Endodermal cell (in vitro differentiated cells): Measurements from ENCODE around the gene EN1. TPM values are rescaled to one million over a fixed set of nuclear protein-coding genes. Genes with fewer than 3 reads are reported as not detected.

Experiments
- DNase-seq: peaks from one replicate; pipeline ENCODE4 v3.0.0-alpha.2; 2017
- H3K27ac ChIP-seq: 2 replicates; pipeline ENCODE4 v1.5.1; 2013; ENCODE audit warnings: mild to moderate bottlenecking, low read depth, low read length, moderate library complexity
- H3K27me3 ChIP-seq: 2 replicates; pipeline ENCODE4 v1.6.1; 2013; ENCODE audit warnings: mild to moderate bottlenecking, low read length, moderate library complexity; ENCODE audit not compliant: insufficient read depth, control insufficient read depth, poor library complexity, severe bottlenecking
- H3K36me3 ChIP-seq: 2 replicates; pipeline ENCODE4 v1.7.0; 2013; ENCODE audit warnings: mild to moderate bottlenecking, low read length, moderate library complexity; ENCODE audit not compliant: control insufficient read depth, insufficient read depth
- H3K4me1 ChIP-seq: one replicate; pipeline ENCODE4 v1.7.0; 2013; ENCODE audit warnings: low read length; ENCODE audit not compliant: control insufficient read depth, insufficient read depth
- H3K4me3 ChIP-seq: 2 replicates; pipeline ENCODE4 v1.5.1; 2013; ENCODE audit warnings: mild to moderate bottlenecking, low read length, moderate library complexity
- H3K9ac ChIP-seq: 2 replicates; pipeline ENCODE4 v1.6.1; 2013; ENCODE audit warnings: mild to moderate bottlenecking, low read length, moderate library complexity; ENCODE audit not compliant: poor library complexity, severe bottlenecking; ENCODE audit errors: extremely low read depth
- H3K9me3 ChIP-seq: 2 replicates; pipeline ENCODE4 v1.6.1; 2013; ENCODE audit warnings: mild to moderate bottlenecking, low read length, moderate library complexity; ENCODE audit not compliant: control insufficient read depth
- H3K27ac Mint-ChIP-seq: 2 replicates; pipeline ENCODE4 v1.8.0; 2020; ENCODE audit warnings: mixed read lengths
- H3K27me3 Mint-ChIP-seq: 2 replicates; pipeline ENCODE4 v1.8.0; 2021; ENCODE audit warnings: mild to moderate bottlenecking, mixed read lengths; ENCODE audit not compliant: insufficient read depth
- H3K36me3 Mint-ChIP-seq: 2 replicates; pipeline ENCODE4 v1.8.0; 2020; ENCODE audit warnings: low read depth, mixed read lengths
- H3K4me1 Mint-ChIP-seq: 2 replicates; pipeline ENCODE4 v1.8.0; 2020; ENCODE audit warnings: mixed read lengths
- H3K4me3 Mint-ChIP-seq: 2 replicates; pipeline ENCODE4 v1.8.0; 2020; ENCODE audit warnings: mild to moderate bottlenecking, moderate library complexity, mixed read lengths
- H3K9me3 Mint-ChIP-seq: 2 replicates; pipeline ENCODE4 v1.8.0; 2020; ENCODE audit warnings: mild to moderate bottlenecking, mixed read lengths
- CTCF ChIP-seq: fragments of 200-600 bp; sonication (generic); conservative IDR thresholded peaks from 2 replicates; pipeline ENCODE4 v1.5.0; 2021; ENCODE audit warnings: antibody characterized with exemption, mild to moderate bottlenecking
- WGBS, 2 experiments: methylation state at CpG; one replicate each; pipeline versions ENCODE4 v1.1.5 to v1.1.7; 2013; ENCODE audit warnings: missing lambda C conversion rate in 2 of 2, mixed read lengths in 1 of 2; ENCODE audit not compliant: insufficient coverage in 1 of 2, insufficient read length in 1 of 2; 5-methylcytosine and 5-hydroxymethylcytosine counted together
- total RNA-seq, 2 donors: library from RNA; stranded (reverse); fragmentation: NEBNext Ultra II Directional in 1 of 2; extraction: Animal tissue kit (Norgen Biotek cat#: 25700) in 1 of 2; gene quantifications; 2 replicates in 1 of 2; 3 replicates in 1 of 2; pipeline ENCODE4 v1.2.1, GENCODE V29; 2021

The EN1 gene
- total RNA-seq, 2 donors from 2014 or later: not detected

- H3K36me3 ChIP-seq: no peaks in the 10 kb centered on the region
- H3K27me3 ChIP-seq: peaks cover 69% of the 10 kb centered on the region
- no peaks in the 10 kb centered on the region for H3K4me1 ChIP-seq
- H3K4me3 ChIP-seq: no peak overlapping the region
- no peak overlapping the region for H3K27ac ChIP-seq
- 80 to 83% methylated on average over 1 to 5 of the region's 5 CpGs for WGBS, 2 experiments
- no peaks in the 10 kb centered on the region for H3K9me3 Mint-ChIP-seq
- peak; percentile 38 for TF ChIP-seq CTCF
- no peak overlapping the region for H3K27ac Mint-ChIP-seq
- peaks cover 85% of the 10 kb centered on the region for H3K27me3 Mint-ChIP-seq
- H3K36me3 Mint-ChIP-seq: no peaks in the 10 kb centered on the region
- DNase-seq: peak; percentile 52
- no peak overlapping the region for H3K4me3 Mint-ChIP-seq
- H3K9ac ChIP-seq: no peak overlapping the region
- H3K4me1 Mint-ChIP-seq: peaks cover 2% of the 10 kb centered on the region
- H3K9me3 ChIP-seq: no peaks in the 10 kb centered on the region
Measured at GRCh38 chr2:118822015-118822414, 25.4 kb downstream of the EN1 start.

GRCh38 chr2:118817469-118817868, 30.0 kb downstream of the EN1 start:
- peaks cover 48% of the 10 kb centered on the region for H3K27me3 ChIP-seq

GRCh38 chr2:118816669-118817068, 30.8 kb downstream of the EN1 start:
- Mint-ChIP-seq H3K27ac (no peak overlapping the region), H3K36me3 (no peaks in the 10 kb centered on the region), H3K4me3 (no peak overlapping the region), H3K4me1 (peaks cover 9% of the 10 kb centered on the region), H3K27me3 (peaks cover 85% of the 10 kb centered on the region), H3K9me3 (no peaks in the 10 kb centered on the region)
- H3K27me3 ChIP-seq: peaks cover 48% of the 10 kb centered on the region
- no peak overlapping the region for H3K4me3 ChIP-seq
- TF ChIP-seq CTCF: no peak
- DNase-seq: no peak
- no peak overlapping the region for H3K27ac ChIP-seq
- no peak overlapping the region for H3K9ac ChIP-seq
- H3K4me1 ChIP-seq: no peaks in the 10 kb centered on the region
- H3K9me3 ChIP-seq: no peaks in the 10 kb centered on the region
- WGBS, 2 experiments: 93 to 100% methylated on average over 4 of the region's 4 CpGs
- H3K36me3 ChIP-seq: no peaks in the 10 kb centered on the region

More at GRCh38 chr2:118817469-118817868, 30.0 kb downstream of the EN1 start:
- Mint-ChIP-seq H3K9me3 (no peaks in the 10 kb centered on the region), H3K4me1 (peaks cover 9% of the 10 kb centered on the region), H3K27me3 (peaks cover 84% of the 10 kb centered on the region), H3K27ac (no peak overlapping the region), H3K36me3 (no peaks in the 10 kb centered on the region), H3K4me3 (no peak overlapping the region)
- H3K4me3 ChIP-seq: no peak overlapping the region
- no peaks in the 10 kb centered on the region for H3K4me1 ChIP-seq
- TF ChIP-seq CTCF: no peak
- no peaks in the 10 kb centered on the region for H3K36me3 ChIP-seq
- H3K9me3 ChIP-seq: no peaks in the 10 kb centered on the region
- no peak for DNase-seq
- WGBS, 2 experiments: 88 to 100% methylated on average over 2 to 4 of the region's 4 CpGs
- H3K9ac ChIP-seq: no peak overlapping the region
- H3K27ac ChIP-seq: no peak overlapping the region
